Neural cell (in vitro differentiated cells): ENCODE measurements around the gene DNAAF1. TPM values are rescaled to one million over a fixed set of nuclear protein-coding genes. Genes with fewer than 3 reads are reported as not detected.

Experiments
- H2AFZ ChIP-seq: fragments of 200-600, 300-800 bp; sonication (generic), shearing (Covaris generic); 2 replicates; pipeline ENCODE4 v1.6.0; 2014; ENCODE audit warnings: low read depth, mild to moderate bottlenecking, antibody characterized with exemption, low read length, moderate library complexity
- H3F3A ChIP-seq: fragments of 200-600 bp; shearing (Covaris generic); 2 replicates; pipeline ENCODE4 v1.6.1; 2016; ENCODE audit warnings: mild to moderate bottlenecking, moderate library complexity, mixed read lengths, antibody characterized with exemption, low read length; ENCODE audit not compliant: insufficient read depth, poor library complexity, severe bottlenecking
- H3K27ac ChIP-seq: fragments of 200-600, 300-800 bp; sonication (generic), shearing (Covaris generic); 2 replicates; pipeline ENCODE4 v1.5.1; 2014; ENCODE audit warnings: mild to moderate bottlenecking, low read length, moderate library complexity
- H3K27me3 ChIP-seq: fragments of 300-800, 200-600 bp; sonication (generic), shearing (Covaris generic); 2 replicates; pipeline ENCODE4 v1.6.0; 2014; ENCODE audit warnings: mild to moderate bottlenecking, low read depth, low read length, moderate library complexity; ENCODE audit not compliant: insufficient read depth
- H3K36me3 ChIP-seq: fragments of 300-800, 200-600 bp; sonication (generic), shearing (Covaris generic); 2 replicates; pipeline ENCODE4 v1.5.1; 2014; ENCODE audit warnings: mild to moderate bottlenecking, antibody characterized with exemption, low read length, moderate library complexity; ENCODE audit not compliant: insufficient read depth
- H3K4me2 ChIP-seq: fragments of 300-800, 200-600 bp; sonication (generic), shearing (Covaris generic); 2 replicates; pipeline ENCODE4 v1.6.0; 2014; ENCODE audit warnings: mild to moderate bottlenecking, low read length
- H3K4me3 ChIP-seq: fragments of 300-800, 200-600 bp; sonication (generic), shearing (Covaris generic); 2 replicates; pipeline ENCODE4 v1.5.1; 2014; ENCODE audit warnings: mild to moderate bottlenecking, low read length, moderate library complexity
- H3K79me2 ChIP-seq: fragments of 200-600 bp; shearing (Covaris generic); replicated peaks from 2 replicates; pipeline ENCODE4 v1.6.0; 2014; ENCODE audit warnings: mild to moderate bottlenecking, low read length, moderate library complexity; ENCODE audit not compliant: insufficient read depth
- H3K9ac ChIP-seq: fragments of 300-800, 200-600 bp; sonication (generic), shearing (Covaris generic); 2 replicates; pipeline ENCODE4 v1.6.1; 2016; ENCODE audit warnings: mild to moderate bottlenecking, low read length, mixed read lengths
- H3K9me2 ChIP-seq: fragments of 200-600 bp; shearing (Covaris generic); 2 replicates; pipeline ENCODE4 v1.6.1; 2016; ENCODE audit warnings: mild to moderate bottlenecking, low read length, mixed read lengths; ENCODE audit not compliant: insufficient read depth
- H3K9me3 ChIP-seq: fragments of 200-600, 300-800 bp; sonication (generic), shearing (Covaris generic); 2 replicates; pipeline ENCODE4 v1.6.1; 2016; ENCODE audit warnings: mild to moderate bottlenecking, mixed run types, low read length, moderate library complexity, mixed read lengths
- H4K20me1 ChIP-seq: fragments of 200-600 bp; shearing (Covaris generic); 2 replicates; pipeline ENCODE4 v1.6.1; 2016; ENCODE audit warnings: mild to moderate bottlenecking, mixed run types; ENCODE audit not compliant: insufficient read depth
- CTCF ChIP-seq: fragments of 450-650 bp; IDR thresholded peaks from 2 replicates; pipeline ENCODE4 v1.5.1; 2014; ENCODE audit warnings: antibody characterized with exemption, mild to moderate bottlenecking, moderate library complexity; ENCODE audit not compliant: poor library complexity, severe bottlenecking
- EP300 ChIP-seq: fragments of 450-650 bp; conservative IDR thresholded peaks from 2 replicates; pipeline ENCODE4 v1.6.1; 2014; ENCODE audit warnings: antibody characterized with exemption, mild to moderate bottlenecking, moderate library complexity; ENCODE audit not compliant: poor library complexity, severe bottlenecking
- EZH2 ChIP-seq: fragments of 200-600, 300-800 bp; shearing (Covaris generic), sonication (generic); IDR thresholded peaks from 2 replicates; pipeline ENCODE4 v1.6.1; 2014; ENCODE audit warnings: antibody characterized with exemption, low read length, borderline replicate concordance, mild to moderate bottlenecking; ENCODE audit not compliant: insufficient read depth, poor library complexity, severe bottlenecking
- MXI1 ChIP-seq: fragments of 450-650 bp; conservative IDR thresholded peaks from 2 replicates; pipeline ENCODE4 v1.6.1; 2014; ENCODE audit warnings: antibody characterized with exemption, mild to moderate bottlenecking; ENCODE audit not compliant: poor library complexity, severe bottlenecking
- POLR2AphosphoS5 ChIP-seq: IDR thresholded peaks from 2 replicates; pipeline ENCODE4 v1.6.1; 2012
- RAD21 ChIP-seq: fragments of 450-650 bp; conservative IDR thresholded peaks from 2 replicates; pipeline ENCODE4 v1.6.1; 2014; ENCODE audit warnings: antibody characterized with exemption, mild to moderate bottlenecking, moderate library complexity
- REST ChIP-seq: IDR thresholded peaks from 2 replicates; pipeline ENCODE4 v1.6.1; 2012; ENCODE audit warnings: borderline replicate concordance
- SMC3 ChIP-seq: fragments of 450-650 bp; conservative IDR thresholded peaks from 2 replicates; pipeline ENCODE4 v1.6.1; 2014; ENCODE audit warnings: antibody characterized with exemption, mild to moderate bottlenecking, moderate library complexity; ENCODE audit not compliant: poor library complexity
- TAF1 ChIP-seq: IDR thresholded peaks from 2 replicates; pipeline ENCODE4 v1.6.1; 2012; ENCODE audit warnings: low read depth
- polyA plus RNA-seq: library from polyadenylated mRNA; depleted of rRNA; stranded (reverse); fragments of >200 nt; gene quantifications from 2 replicates; pipeline ENCODE4 v1.2.3, GENCODE V29; 2014

The DNAAF1 gene
- polyA plus RNA-seq, 1 donor from 2014 or later = 0.71 TPM

GRCh38 chr16:84150926-84151325 lies 5.8 kb downstream of the DNAAF1 start:
- Histone ChIP-seq H3K27me3 (no peaks in the 10 kb centered on the region), H3K4me2 (no peak overlapping the region), H3K9ac (no peak overlapping the region), H3K27ac (no peak overlapping the region), H3F3A (no peaks in the 10 kb centered on the region), H3K36me3 (no peaks in the 10 kb centered on the region), H2AFZ (no peak overlapping the region), H3K4me3 (no peak overlapping the region), H4K20me1 (no peaks in the 10 kb centered on the region), H3K79me2 (no peaks in the 10 kb centered on the region), H3K9me2 (no peaks in the 10 kb centered on the region), H3K9me3 (no peaks in the 10 kb centered on the region)
- TF ChIP-seq EZH2 = no peak
- TF ChIP-seq MXI1 = no peak
- no peak for TF ChIP-seq EP300
- TF ChIP-seq CTCF = no peak
- TF ChIP-seq POLR2AphosphoS5 = no peak
- TF ChIP-seq TAF1 = no peak
- TF ChIP-seq REST = no peak
- TF ChIP-seq SMC3 = no peak
- no peak for TF ChIP-seq RAD21

GRCh38 chr16:84153660-84154214 lies 8.6 kb downstream of the DNAAF1 start:
- Histone ChIP-seq H3K9ac (no peak overlapping the region), H3K4me3 (no peak overlapping the region), H2AFZ (no peak overlapping the region), H3K79me2 (no peaks in the 10 kb centered on the region), H3F3A (no peaks in the 10 kb centered on the region), H3K27me3 (no peaks in the 10 kb centered on the region), H3K4me2 (no peak overlapping the region), H3K9me3 (no peaks in the 10 kb centered on the region), H3K9me2 (no peaks in the 10 kb centered on the region), H4K20me1 (no peaks in the 10 kb centered on the region), H3K36me3 (no peaks in the 10 kb centered on the region), H3K27ac (no peak overlapping the region)
- TF ChIP-seq MXI1 (no peak), SMC3 (no peak), RAD21 (no peak), TAF1 (no peak), EZH2 (no peak), CTCF (no peak), EP300 (no peak), POLR2AphosphoS5 (no peak), REST (no peak)
